ENCODE results near the gene PABPN1L.

The PABPN1L gene, protein sequence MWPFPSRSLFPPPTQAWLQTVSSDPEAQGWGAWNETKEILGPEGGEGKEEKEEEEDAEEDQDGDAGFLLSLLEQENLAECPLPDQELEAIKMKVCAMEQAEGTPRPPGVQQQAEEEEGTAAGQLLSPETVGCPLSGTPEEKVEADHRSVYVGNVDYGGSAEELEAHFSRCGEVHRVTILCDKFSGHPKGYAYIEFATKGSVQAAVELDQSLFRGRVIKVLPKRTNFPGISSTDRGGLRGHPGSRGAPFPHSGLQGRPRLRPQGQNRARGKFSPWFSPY

GRCh38 chr16:88866151-88866920 lies at the start of gene PABPN1L:
PABPN1L (minus strand) TSS chr16:88866660; CDS start chr16:88866606, 54 bp downstream.
- H3K27ac ChIP-seq, result no peak within 1 kb of the TSS
- H3K4me3 ChIP-seq, result no peak within 1 kb of the TSS
- TF ChIP-seq CTCF (IDR thresholded peaks at IDR 0.05), result no peak
- DNase-seq (ENCODE audit: low spot score), result no peak

DNA sequence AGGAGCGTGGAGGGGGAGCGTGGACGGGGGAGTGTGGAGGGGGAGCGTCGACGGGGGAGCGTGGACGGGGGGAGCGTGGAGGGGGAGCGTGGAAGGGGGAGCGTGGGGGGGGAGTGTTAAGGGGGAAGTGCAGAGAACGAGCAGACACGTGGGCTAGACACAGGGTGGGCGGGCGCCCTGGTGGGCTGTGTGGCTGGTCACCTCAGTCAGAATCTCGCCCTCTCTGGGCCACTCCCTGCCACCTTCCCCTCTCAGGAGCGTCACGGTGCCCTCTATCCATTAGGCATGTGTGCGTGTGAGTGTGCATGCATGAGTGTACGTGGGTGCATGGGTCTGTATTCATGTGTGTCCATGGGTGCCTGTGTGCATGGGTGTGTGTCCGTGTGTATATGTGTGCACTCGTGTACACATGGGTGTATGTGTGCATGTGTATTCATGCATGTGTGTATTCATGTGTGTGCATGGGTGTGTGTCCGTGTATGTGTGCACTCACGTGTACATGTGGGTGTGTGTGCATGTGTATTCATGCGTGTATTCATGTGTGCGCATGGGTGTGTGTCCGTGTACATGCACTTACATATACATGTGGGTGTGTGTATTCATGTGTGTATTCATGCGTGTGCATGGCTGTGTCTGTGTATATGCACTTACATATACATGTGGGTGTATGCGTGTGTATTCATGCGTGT lies 49.3 kb upstream of the PABPN1L start:
- Histone ChIP-seq H3K27ac (no peak overlapping the region), H3K4me3 (no peak overlapping the region)
- no peak for TF ChIP-seq CTCF (IDR thresholded peaks at IDR 0.05)
- DNase-seq (ENCODE audit: low spot score), result no peak

- TF ChIP-seq CTCF (IDR thresholded peaks at IDR 0.05), result no peak
- Histone ChIP-seq H3K27ac (no peak overlapping the region), H3K4me3 (peak overlapping the region; percentile 28)
- no peak for DNase-seq (ENCODE audit: low spot score)
Measured at GRCh38 chr16:88914750-88915368, 48.4 kb upstream of the PABPN1L start.

- H3K27ac ChIP-seq, result no peak overlapping the region
- TF ChIP-seq CTCF (IDR thresholded peaks at IDR 0.05), result no peak
- DNase-seq (ENCODE audit: low spot score), result no peak
- H3K4me3 ChIP-seq, result no peak overlapping the region
Measured at GRCh38 chr16:88913870-88914269, 47.4 kb upstream of the PABPN1L start.

- TF ChIP-seq CTCF (IDR thresholded peaks at IDR 0.05), result no peak
- DNase-seq (ENCODE audit: low spot score), result no peak
- Histone ChIP-seq H3K27ac (no peak overlapping the region), H3K4me3 (no peak overlapping the region)
Measured at GRCh38 chr16:88913001-88913612, 46.6 kb upstream of the PABPN1L start.

- TF ChIP-seq CTCF (IDR thresholded peaks at IDR 0.05), result no peak
- no peak for DNase-seq (ENCODE audit: low spot score)
- no peak overlapping the region for H3K27ac ChIP-seq
- H3K4me3 ChIP-seq, result no peak overlapping the region
Measured at GRCh38 chr16:88912556-88912955, 46.1 kb upstream of the PABPN1L start.
